Hepatocyte (in vitro differentiated cells): ENCODE results near the gene SERPINB3. TPM values are rescaled to one million over a fixed set of nuclear protein-coding genes. Genes with fewer than 3 reads are reported as not detected.

ENCODE experiments used
- DNase-seq: peaks from one replicate; pipeline ENCODE4 v3.0.0-alpha.2; 2016; ENCODE audit warnings: low spot score
- H2AFZ ChIP-seq: fragments of 200-600 bp; sonication (generic); 2 replicates; pipeline ENCODE4 v1.6.0; 2016; ENCODE audit warnings: antibody characterized with exemption, mild to moderate bottlenecking
- H3K27ac ChIP-seq: fragments of 200-600 bp; sonication (generic); 2 replicates; pipeline ENCODE4 v1.5.1; 2016; ENCODE audit warnings: mild to moderate bottlenecking
- H3K27me3 ChIP-seq: fragments of 200-600 bp; sonication (generic); 2 replicates; pipeline ENCODE4 v1.6.1; 2016
- H3K36me3 ChIP-seq: fragments of 200-600 bp; sonication (generic); replicated peaks from 2 replicates; pipeline ENCODE4 v1.5.1; 2016; ENCODE audit warnings: low read depth; ENCODE audit not compliant: insufficient read depth
- H3K4me1 ChIP-seq: fragments of 200-600 bp; sonication (generic); 2 replicates; pipeline ENCODE4 v1.5.1; 2016; ENCODE audit warnings: mild to moderate bottlenecking, moderate library complexity; ENCODE audit not compliant: insufficient read depth
- H3K4me2 ChIP-seq: fragments of 200-600 bp; sonication (generic); 2 replicates; pipeline ENCODE4 v1.6.0; 2016
- H3K4me3 ChIP-seq: fragments of 200-600 bp; sonication (generic); 2 replicates; pipeline ENCODE4 v1.5.1; 2016; ENCODE audit warnings: mild to moderate bottlenecking
- H3K79me2 ChIP-seq: fragments of 200-600 bp; sonication (generic); 2 replicates; pipeline ENCODE4 v1.6.0; 2017; ENCODE audit warnings: mild to moderate bottlenecking
- H3K9me2 ChIP-seq: fragments of 200-600 bp; sonication (generic); replicated peaks from 2 replicates; pipeline ENCODE4 v1.6.0; 2017; ENCODE audit warnings: mild to moderate bottlenecking; ENCODE audit not compliant: insufficient read depth
- H3K9me3 ChIP-seq: fragments of 200-600 bp; sonication (generic); 2 replicates; pipeline ENCODE4 v1.5.1; 2016; ENCODE audit warnings: low read depth, mild to moderate bottlenecking
- H4K20me1 ChIP-seq: fragments of 200-600 bp; sonication (generic); 2 replicates; pipeline ENCODE4 v1.6.0; 2016; ENCODE audit warnings: mild to moderate bottlenecking; ENCODE audit not compliant: insufficient read depth, poor library complexity, severe bottlenecking
- EZH2 ChIP-seq: fragments of 200-600 bp; sonication (generic); IDR thresholded peaks from 2 replicates; pipeline ENCODE4 v1.6.1; 2016; ENCODE audit warnings: antibody characterized with exemption, mild to moderate bottlenecking, borderline replicate concordance
- EZH2phosphoT487 ChIP-seq: fragments of 200-600 bp; sonication (generic); IDR thresholded peaks from one replicate; pipeline ENCODE4 v1.6.1; 2018; ENCODE audit warnings: antibody characterized with exemption, mild to moderate bottlenecking, low read depth, moderate library complexity; ENCODE audit not compliant: unreplicated experiment, severe bottlenecking
- WGBS: methylation state at CpG from one replicate; pipeline ENCODE4 v1.1.6; 2016; ENCODE audit warnings: low lambda C conversion rate; ENCODE audit errors: missing lambda C conversion rate; 5-methylcytosine and 5-hydroxymethylcytosine counted together
- polyA plus RNA-seq: library from polyadenylated mRNA; unstranded; fragments of >200 nt; fragmentation: Nextera tagmentation; extraction: Ambion mirVana; gene quantifications from 2 replicates; pipeline ENCODE4 v1.2.1, GENCODE V29; 2016
- total RNA-seq: library from RNA; depleted of rRNA; stranded (reverse); fragments of >200 nt; gene quantifications from 2 replicates; pipeline ENCODE4 v1.2.3, GENCODE V29; 2014
- TF ChIP-seq, protein P1 (sequence below): fragments of 200-600 bp; sonication (generic); IDR thresholded peaks from 2 replicates; pipeline ENCODE4 v1.5.1; 2016; ENCODE audit warnings: antibody characterized with exemption, mild to moderate bottlenecking; ENCODE audit not compliant: poor library complexity

SERPINB3 gene
- total and polyA plus RNA-seq, 2 experiments from 2014 or later, result 0.17 TPM; not detected in 1

- H3K9me2 ChIP-seq, result no peaks in the 10 kb centered on the region
- H3K27ac ChIP-seq, result peak overlapping the region; percentile 97
- H2AFZ ChIP-seq, result peak overlapping the region; percentile 31
- no peaks in the 10 kb centered on the region for H3K79me2 ChIP-seq
- peak overlapping the region; percentile 65 for H3K4me2 ChIP-seq
- no peaks in the 10 kb centered on the region for H3K27me3 ChIP-seq
- peak; percentile 75 for DNase-seq
- peaks cover 35% of the 10 kb centered on the region for H3K4me1 ChIP-seq
- no peaks in the 10 kb centered on the region for H3K36me3 ChIP-seq
- no peaks in the 10 kb centered on the region for H3K9me3 ChIP-seq
- 12% methylated on average over 2 of the region's 2 CpGs for WGBS
- TF ChIP-seq, protein P1, sequence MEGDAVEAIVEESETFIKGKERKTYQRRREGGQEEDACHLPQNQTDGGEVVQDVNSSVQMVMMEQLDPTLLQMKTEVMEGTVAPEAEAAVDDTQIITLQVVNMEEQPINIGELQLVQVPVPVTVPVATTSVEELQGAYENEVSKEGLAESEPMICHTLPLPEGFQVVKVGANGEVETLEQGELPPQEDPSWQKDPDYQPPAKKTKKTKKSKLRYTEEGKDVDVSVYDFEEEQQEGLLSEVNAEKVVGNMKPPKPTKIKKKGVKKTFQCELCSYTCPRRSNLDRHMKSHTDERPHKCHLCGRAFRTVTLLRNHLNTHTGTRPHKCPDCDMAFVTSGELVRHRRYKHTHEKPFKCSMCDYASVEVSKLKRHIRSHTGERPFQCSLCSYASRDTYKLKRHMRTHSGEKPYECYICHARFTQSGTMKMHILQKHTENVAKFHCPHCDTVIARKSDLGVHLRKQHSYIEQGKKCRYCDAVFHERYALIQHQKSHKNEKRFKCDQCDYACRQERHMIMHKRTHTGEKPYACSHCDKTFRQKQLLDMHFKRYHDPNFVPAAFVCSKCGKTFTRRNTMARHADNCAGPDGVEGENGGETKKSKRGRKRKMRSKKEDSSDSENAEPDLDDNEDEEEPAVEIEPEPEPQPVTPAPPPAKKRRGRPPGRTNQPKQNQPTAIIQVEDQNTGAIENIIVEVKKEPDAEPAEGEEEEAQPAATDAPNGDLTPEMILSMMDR, result no peak
- no peak for TF ChIP-seq EZH2
- TF ChIP-seq EZH2phosphoT487, result no peak
- H4K20me1 ChIP-seq, result no peaks in the 10 kb centered on the region
- H3K4me3 ChIP-seq, result peak overlapping the region; percentile 8
These were observed 21.5 kb upstream of the SERPINB3 start for GRCh38 chr18:63683152-63683551.

DNA sequence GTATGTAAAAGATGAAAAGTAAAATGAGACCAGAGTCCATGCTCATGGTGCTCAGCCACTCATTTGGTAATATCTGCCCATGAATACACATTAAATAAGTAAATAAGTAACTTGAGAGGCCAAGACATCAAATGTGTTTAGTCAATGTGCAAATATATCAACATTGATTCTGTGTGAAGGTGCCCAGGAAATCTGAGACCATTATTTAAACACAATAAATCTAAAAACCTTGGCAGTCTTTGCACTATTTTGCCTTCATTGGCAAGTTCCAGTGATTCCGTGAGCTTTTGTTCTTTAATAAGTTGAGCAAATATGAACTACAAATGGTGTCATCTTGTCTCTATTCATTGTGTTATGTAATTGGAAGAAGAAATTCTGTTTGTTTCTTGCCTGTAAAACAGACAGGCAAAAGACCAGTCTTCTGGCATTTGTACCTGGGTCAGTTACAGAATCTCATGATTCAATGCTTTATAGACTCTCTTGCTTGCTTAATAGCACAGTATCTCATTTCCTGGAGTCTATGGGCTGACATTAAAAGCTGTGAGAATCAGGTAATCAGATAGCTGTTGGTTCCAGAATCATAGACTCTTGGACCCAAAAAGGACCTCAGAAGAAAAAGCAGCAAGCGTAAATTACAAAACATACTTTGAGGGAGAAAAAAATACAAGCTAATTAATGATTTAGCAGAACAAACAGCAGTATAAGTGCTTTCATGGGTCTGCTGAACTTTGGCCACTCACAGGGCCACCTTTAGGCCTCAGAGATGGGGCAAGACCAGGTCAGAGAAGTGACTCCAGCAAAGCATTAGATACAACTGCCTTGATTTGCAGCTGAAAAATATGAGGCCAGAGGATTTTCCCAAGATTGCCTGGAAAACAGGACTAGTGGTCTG is 20.0 kb upstream of the SERPINB3 start:
- DNase-seq, result peak; percentile 44
- no peaks in the 10 kb centered on the region for H3K27me3 ChIP-seq
- H4K20me1 ChIP-seq, result no peaks in the 10 kb centered on the region
- H3K4me3 ChIP-seq, result no peak overlapping the region
- no peak for TF ChIP-seq EZH2
- no peak for TF ChIP-seq EZH2phosphoT487
- TF ChIP-seq, protein P1, result no peak
- peaks cover 35% of the 10 kb centered on the region for H3K4me1 ChIP-seq
- no peaks in the 10 kb centered on the region for H3K79me2 ChIP-seq
- peak overlapping the region; percentile 31 for H2AFZ ChIP-seq
- H3K4me2 ChIP-seq, result peak overlapping the region; percentile 65
- H3K36me3 ChIP-seq, result no peaks in the 10 kb centered on the region
- 46% methylated on average over 2 of the region's 2 CpGs for WGBS
- H3K9me2 ChIP-seq, result no peaks in the 10 kb centered on the region
- no peaks in the 10 kb centered on the region for H3K9me3 ChIP-seq
- H3K27ac ChIP-seq, result peak overlapping the region; percentile 97

- Histone ChIP-seq H3K9me2 (no peaks in the 10 kb centered on the region), H3K36me3 (no peaks in the 10 kb centered on the region), H3K79me2 (no peaks in the 10 kb centered on the region), H3K9me3 (no peaks in the 10 kb centered on the region), H2AFZ (no peak overlapping the region), H4K20me1 (no peaks in the 10 kb centered on the region), H3K27me3 (no peaks in the 10 kb centered on the region), H3K4me2 (peak overlapping the region; percentile 30), H3K27ac (peak overlapping the region; percentile 97), H3K4me3 (no peak overlapping the region), H3K4me1 (peaks cover 35% of the 10 kb centered on the region)
- TF ChIP-seq EZH2phosphoT487 (no peak), EZH2 (no peak)
- TF ChIP-seq, protein P1, result no peak
- WGBS, result 66% methylated on average over 5 of the region's 5 CpGs
- DNase-seq, result peak; percentile 40
These were observed 18.3 kb upstream of the SERPINB3 start for GRCh38 chr18:63679820-63680606.
